Testis (tissue), 3 donors: Measurements from ENCODE around the gene ASXL2. TPM values are rescaled to one million over a fixed set of nuclear protein-coding genes. Genes with fewer than 3 reads are reported as not detected.

Experiments used
- DNase-seq: peaks from one replicate; pipeline ENCODE4 v3.0.0-alpha.2; 2019
- H3K27ac ChIP-seq, 2 donors: fragments of 200-600 bp; sonication (generic); one replicate each; pipeline ENCODE4 v1.5.1; 2019
- H3K27me3 ChIP-seq: fragments of 200-600 bp; sonication (generic); one replicate; pipeline ENCODE4 v1.5.1; 2019
- H3K36me3 ChIP-seq: fragments of 200-600 bp; sonication (generic); one replicate; pipeline ENCODE4 v1.5.1; 2017; ENCODE audit warnings: low read depth; ENCODE audit errors: missing control alignments
- H3K4me1 ChIP-seq: fragments of 200-600 bp; sonication (generic); one replicate; pipeline ENCODE4 v1.5.1; 2019
- H3K4me3 ChIP-seq, 2 donors: fragments of 200-600 bp; sonication (generic); one replicate each; pipeline ENCODE4 v1.5.1; 2017 to 2019
- H3K9me3 ChIP-seq: fragments of 200-600 bp; sonication (generic); one replicate; pipeline ENCODE4 v1.5.1; 2017
- POLR2A ChIP-seq: fragments of 450-650 bp; IDR thresholded peaks from one replicate; pipeline ENCODE4 v1.6.1; 2017; ENCODE audit warnings: antibody characterized with exemption, mild to moderate bottlenecking, moderate library complexity
- WGBS, 2 donors: methylation state at CpG; one replicate each; pipeline ENCODE4 v1.1.5; 2018; 5-methylcytosine and 5-hydroxymethylcytosine counted together
- intact Hi-C: fragments of 100-400 bp; cut with DNase I; formaldehyde crosslinking; loops from one replicate; pipeline ENCODE4 v1.15.1; 2023; ENCODE audit warnings: low total_unique reads
- polyA plus RNA-seq: library from polyadenylated mRNA; stranded (reverse); fragments of 350-450 nt; fragmentation: Illumina TruSeq; extraction: RNeasy Lipid Tissue Mini Kit (QIAGEN cat#74804); gene quantifications from one replicate; pipeline ENCODE4 v1.2.3, GENCODE V29; 2014; ENCODE audit warnings: low read depth, low replicate concordance; ENCODE audit not compliant: insufficient read depth
- total RNA-seq, 2 donors: library from RNA; depleted of rRNA; stranded (reverse); fragments of >200 nt; gene quantifications; one replicate each; pipeline ENCODE4 v1.2.3, GENCODE V29; 2016
- TF ChIP-seq, protein P1 (sequence below), 3 experiments: fragments of 450-650 bp in 2 of 3; fragments of 200-600 bp in 1 of 3; sonication (generic) in 1 of 3; IDR thresholded peaks; one replicate each; pipeline ENCODE4 v1.5.1; 2016 to 2019; ENCODE audit warnings: antibody characterized with exemption in 3 of 3, mild to moderate bottlenecking in 2 of 3, moderate library complexity in 1 of 3

The ASXL2 gene
- total and polyA plus RNA-seq, 3 donors from 2014 or later: 40.9 to 51.9 (median 43.3) TPM

DNA sequence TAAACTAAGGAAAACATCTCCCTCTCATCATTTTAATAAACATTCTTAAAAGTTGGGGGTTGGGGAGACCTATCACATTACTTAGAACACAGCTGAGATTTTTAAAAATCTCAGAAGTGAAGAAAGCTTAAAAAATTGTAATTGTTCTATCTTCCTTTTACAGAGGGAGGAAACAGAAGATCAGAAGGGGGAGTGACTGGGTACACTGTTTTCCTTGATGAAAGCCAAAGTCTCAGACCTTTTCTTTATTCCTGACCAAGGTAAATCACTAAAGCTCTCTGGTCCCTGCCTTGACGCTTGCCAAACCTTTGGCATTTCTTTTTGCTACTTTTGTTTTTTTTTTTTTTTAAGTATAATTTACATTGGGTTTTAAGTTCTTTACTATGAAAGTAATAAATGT lies 119.9 kb downstream of the ASXL2 start:
- 43 to 55% methylated on average over 1 of the region's 1 CpG for WGBS, 2 donors
- Histone ChIP-seq H3K36me3 (no peaks in the 10 kb centered on the region), H3K4me3 (no peak overlapping the region), H3K9me3 (no peaks in the 10 kb centered on the region), H3K4me1 (peaks cover 6% of the 10 kb centered on the region), H3K27me3 (no peaks in the 10 kb centered on the region), H3K27ac (peak overlapping the region in 1 of 2 donors; percentile 54)
- intact Hi-C loops: no loop called here
- no peak for DNase-seq
- no peak for TF ChIP-seq POLR2A
- TF ChIP-seq, protein P1, sequence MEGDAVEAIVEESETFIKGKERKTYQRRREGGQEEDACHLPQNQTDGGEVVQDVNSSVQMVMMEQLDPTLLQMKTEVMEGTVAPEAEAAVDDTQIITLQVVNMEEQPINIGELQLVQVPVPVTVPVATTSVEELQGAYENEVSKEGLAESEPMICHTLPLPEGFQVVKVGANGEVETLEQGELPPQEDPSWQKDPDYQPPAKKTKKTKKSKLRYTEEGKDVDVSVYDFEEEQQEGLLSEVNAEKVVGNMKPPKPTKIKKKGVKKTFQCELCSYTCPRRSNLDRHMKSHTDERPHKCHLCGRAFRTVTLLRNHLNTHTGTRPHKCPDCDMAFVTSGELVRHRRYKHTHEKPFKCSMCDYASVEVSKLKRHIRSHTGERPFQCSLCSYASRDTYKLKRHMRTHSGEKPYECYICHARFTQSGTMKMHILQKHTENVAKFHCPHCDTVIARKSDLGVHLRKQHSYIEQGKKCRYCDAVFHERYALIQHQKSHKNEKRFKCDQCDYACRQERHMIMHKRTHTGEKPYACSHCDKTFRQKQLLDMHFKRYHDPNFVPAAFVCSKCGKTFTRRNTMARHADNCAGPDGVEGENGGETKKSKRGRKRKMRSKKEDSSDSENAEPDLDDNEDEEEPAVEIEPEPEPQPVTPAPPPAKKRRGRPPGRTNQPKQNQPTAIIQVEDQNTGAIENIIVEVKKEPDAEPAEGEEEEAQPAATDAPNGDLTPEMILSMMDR (IDR thresholded peaks at IDR 0.05): no peak

- Histone ChIP-seq H3K4me1 (peaks cover 6% of the 10 kb centered on the region), H3K27ac (no peak overlapping the region), H3K36me3 (no peaks in the 10 kb centered on the region), H3K4me3 (no peak overlapping the region), H3K27me3 (no peaks in the 10 kb centered on the region), H3K9me3 (no peaks in the 10 kb centered on the region)
- intact Hi-C loops: no loop called here
- DNase-seq: no peak
- WGBS, 2 donors: 61 to 80% methylated on average over 1 of the region's 1 CpG
- TF ChIP-seq POLR2A: no peak
- TF ChIP-seq, protein P1 (IDR thresholded peaks at IDR 0.05): no peak
Measured at GRCh38 chr2:25757906-25758305, 120.4 kb downstream of the ASXL2 start.

DNA sequence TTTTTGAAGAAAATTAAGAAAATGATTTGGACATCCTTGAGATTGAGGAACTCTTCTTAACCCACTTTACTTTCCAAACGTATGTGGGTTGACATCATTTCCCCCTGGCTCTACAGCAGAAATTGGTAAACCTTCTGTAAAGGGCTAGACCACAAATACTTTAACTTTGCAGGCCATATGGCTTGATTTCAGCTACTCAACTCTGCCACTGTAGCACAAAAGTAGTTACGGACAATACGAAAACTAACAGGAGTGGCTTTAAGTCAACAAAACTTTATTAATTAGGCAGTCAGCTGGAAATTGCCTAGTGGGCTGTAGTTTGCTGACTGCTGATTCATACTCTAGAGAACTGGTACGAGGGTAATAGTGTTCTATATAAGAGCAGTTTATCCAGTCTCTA lies 121.8 kb downstream of the ASXL2 start:
- Histone ChIP-seq H3K9me3 (no peaks in the 10 kb centered on the region), H3K27ac (no peak overlapping the region), H3K27me3 (no peaks in the 10 kb centered on the region), H3K36me3 (no peaks in the 10 kb centered on the region), H3K4me1 (peaks cover 6% of the 10 kb centered on the region), H3K4me3 (no peak overlapping the region)
- TF ChIP-seq, protein P1 (IDR thresholded peaks at IDR 0.05): no peak
- TF ChIP-seq POLR2A: no peak
- intact Hi-C loops: no loop called here
- WGBS, 2 donors: 92 to 93% methylated on average over 4 of the region's 4 CpGs
- no peak for DNase-seq

DNA sequence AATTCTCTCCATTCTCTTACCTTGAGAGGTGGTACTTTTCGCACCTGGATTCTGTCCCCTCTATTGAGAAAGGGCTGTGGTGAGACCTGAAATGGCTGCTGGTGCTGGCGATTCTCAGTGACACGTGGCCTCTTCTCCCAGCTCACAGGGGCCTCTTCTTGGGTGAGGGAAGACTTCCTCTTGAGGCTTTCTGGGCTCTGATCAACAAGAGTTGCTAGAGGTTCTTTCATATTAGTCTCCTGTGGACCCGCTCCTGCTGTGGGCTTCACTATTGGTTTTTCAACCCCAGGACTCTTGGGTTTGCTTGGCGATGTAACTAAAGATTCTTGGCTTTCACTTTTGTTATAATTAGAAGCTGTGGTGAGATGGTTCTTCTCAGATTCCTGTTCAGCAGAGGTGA lies 128.6 kb downstream of the ASXL2 start:
- H3K9me3 ChIP-seq: no peaks in the 10 kb centered on the region
- no peak overlapping the region for H3K27ac ChIP-seq

GRCh38 chr2:25744055-25744454 lies 134.2 kb downstream of the ASXL2 start:
- peaks cover 5% of the 10 kb centered on the region for H3K4me1 ChIP-seq
- intact Hi-C loops: no loop called here
- no peaks in the 10 kb centered on the region for H3K27me3 ChIP-seq
- TF ChIP-seq, protein P1 (IDR thresholded peaks at IDR 0.05): no peak
- TF ChIP-seq POLR2A: no peak
- no peak for DNase-seq
- no peak overlapping the region for H3K27ac ChIP-seq
- whole genome bisulfite sequencing, 2 donors: 90 to 92% methylated on average over 8 of the region's 8 CpGs
- no peaks in the 10 kb centered on the region for H3K36me3 ChIP-seq
- no peak overlapping the region for H3K4me3 ChIP-seq
- H3K9me3 ChIP-seq: no peaks in the 10 kb centered on the region

More for the DNA sequence above, 128.6 kb downstream of the ASXL2 start:
- no peak for DNase-seq
- no peak for TF ChIP-seq POLR2A
- TF ChIP-seq, protein P1 (IDR thresholded peaks at IDR 0.05): no peak
- no peaks in the 10 kb centered on the region for H3K27me3 ChIP-seq
- 92 to 94% methylated on average over 5 of the region's 5 CpGs for WGBS, 2 donors
- no peaks in the 10 kb centered on the region for H3K36me3 ChIP-seq
- no peak overlapping the region for H3K4me3 ChIP-seq
- no peaks in the 10 kb centered on the region for H3K4me1 ChIP-seq
- intact Hi-C loops: no loop called here
